Measurements from ENCODE around the gene COX4I2. TPM values are rescaled to one million over a fixed set of nuclear protein-coding genes. Genes with fewer than 3 reads are reported as not detected.

The COX4I2 gene
- total RNA-seq (2014; rRNA removed) (not detected in 2 replicates), Bru-seq, nascent RNA (percentile 9 among the genes with signal in this experiment), BruChase-seq, experiment 1, labeled RNA remaining after a 6-hour chase (percentile 9 among the genes with signal in this experiment), BruChase-seq, experiment 2, labeled RNA remaining after a 2-hour chase (not detected)
- long read RNA-seq = 0 reads

GRCh38 chr20:31637660-31638059 is at the start of gene COX4I2:
Gene COX4I2, plus strand, starts transcription at chr20:31637912. Its CDS starts 1,106 bp downstream, at chr20:31639018.
- CTCF ChIA-PET = interaction anchor here (0.7 kb wide), 1 partner anchor 22 kb away, joined by 7 read pairs; no protein-coding TSS in a partner anchor
- Histone ChIP-seq H3K4me1 (ENCODE audit: insufficient read depth, low read length) (no peaks in the 10 kb centered on the region), H4K20me1 (ENCODE audit: low read length) (no peaks in the 10 kb centered on the region), H3K4me2 (ENCODE audit: low read length) (no peak within 1 kb of the TSS), H3K27me3 (ENCODE audit: low read length) (no peaks in the 10 kb centered on the region), H3K4me3 (ENCODE audit: low read length) (no peak within 1 kb of the TSS), H2AFZ (ENCODE audit: low read length) (no peak within 1 kb of the TSS), H3K36me3 (ENCODE audit: low read depth, low read length) (no peaks in the 10 kb centered on the region), H3F3A (ENCODE audit: low read length, unreplicated experiment) (no peaks in the 10 kb centered on the region), H3K9me3 (ENCODE audit: low read length) (no peaks in the 10 kb centered on the region), H3K9ac (ENCODE audit: low read length) (no peak within 1 kb of the TSS), H3K9me2 (replicated peaks; ENCODE audit: low read length) (no peaks in the 10 kb centered on the region), H3K27ac (ENCODE audit: low read length) (no peak within 1 kb of the TSS), H3K79me2 (ENCODE audit: low read length) (no peaks in the 10 kb centered on the region)
- TF ChIP-seq CTCF (conservative IDR thresholded peaks at IDR 0.05; ENCODE audit: low read depth, low read length) = no peak
- no peak for TF ChIP-seq EZH2 (IDR thresholded peaks at IDR 0.05; ENCODE audit: low read length, unreplicated experiment)
- TF ChIP-seq EZH2phosphoT487 (IDR thresholded peaks at IDR 0.05; ENCODE audit: borderline replicate concordance, low read length) = no peak
- ATAC-seq (no peak), DNase-seq (no peak)
- intact Hi-C loops (cut with micrococcal nuclease) = no loop called here
- POLR2A ChIA-PET (ENCODE audit: unreplicated experiment) = no interaction called here
- BruUV-seq (replicated peaks) = no TSS peak

GRCh38 chr20:31590717-31591225 is 46.9 kb upstream of the COX4I2 start:
- Histone ChIP-seq H3K4me3 (ENCODE audit: low read length) (no peak overlapping the region), H3K9me3 (ENCODE audit: low read length) (no peaks in the 10 kb centered on the region), H3K27me3 (ENCODE audit: low read length) (no peaks in the 10 kb centered on the region), H3F3A (ENCODE audit: low read length, unreplicated experiment) (no peaks in the 10 kb centered on the region), H4K20me1 (ENCODE audit: low read length) (no peaks in the 10 kb centered on the region), H3K36me3 (ENCODE audit: low read depth, low read length) (no peaks in the 10 kb centered on the region), H2AFZ (ENCODE audit: low read length) (no peak overlapping the region), H3K27ac (ENCODE audit: low read length) (no peak overlapping the region), H3K79me2 (ENCODE audit: low read length) (peaks cover 13% of the 10 kb centered on the region), H3K4me1 (ENCODE audit: insufficient read depth, low read length) (peaks cover 45% of the 10 kb centered on the region), H3K9me2 (replicated peaks; ENCODE audit: low read length) (no peaks in the 10 kb centered on the region), H3K9ac (ENCODE audit: low read length) (no peak overlapping the region), H3K4me2 (ENCODE audit: low read length) (no peak overlapping the region)
- no peak for ATAC-seq
- POLR2A ChIA-PET (ENCODE audit: unreplicated experiment) = no interaction called here
- intact Hi-C loops (cut with micrococcal nuclease) = loop anchor here (10.0 kb wide), 1 partner anchor 1824 kb away; no protein-coding TSS in a partner anchor
- no peak for DNase-seq
- BruUV-seq (replicated peaks) = no TSS peak
- TF ChIP-seq EZH2phosphoT487 (IDR thresholded peaks at IDR 0.05; ENCODE audit: borderline replicate concordance, low read length) (no peak), EZH2 (IDR thresholded peaks at IDR 0.05; ENCODE audit: low read length, unreplicated experiment) (no peak), CTCF (conservative IDR thresholded peaks at IDR 0.05; ENCODE audit: low read depth, low read length) (no peak)
- CTCF ChIA-PET = interaction anchor here (0.6 to 1.1 kb wide), 2 partner anchors 18 to 22 kb away, joined by 4 to 8 read pairs; no protein-coding TSS in a partner anchor

Data from PC-3 (cell line).